Measurements from ENCODE around the gene EDIL3. TPM values are rescaled to one million over a fixed set of nuclear protein-coding genes. Genes with fewer than 3 reads are reported as not detected.

EDIL3 gene
- total RNA-seq, 1 experiment from 2014 or later = 7.2 TPM

DNA sequence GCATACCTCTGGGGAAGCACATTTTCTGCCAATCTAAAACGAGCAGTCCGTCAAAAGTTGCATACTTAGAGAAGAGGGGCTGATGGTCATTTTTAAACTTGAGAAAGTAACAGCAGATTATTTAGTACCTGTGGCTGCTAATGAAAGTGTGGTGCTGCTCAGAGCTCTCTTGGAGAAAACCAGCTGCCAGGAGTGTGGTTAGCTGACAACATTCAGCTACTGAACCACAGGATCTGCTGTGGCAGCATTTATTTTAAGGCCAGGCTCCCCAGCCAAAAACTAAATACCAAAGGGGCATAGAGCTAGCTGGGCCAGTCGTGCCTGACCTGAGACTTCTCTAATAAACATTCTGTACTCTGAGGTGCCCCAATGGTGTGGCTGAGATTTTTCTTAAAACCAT is 203.6 kb downstream of the EDIL3 start:
- no peak for DNase-seq
- H3K79me2 ChIP-seq (ENCODE audit: low read depth) = no peaks in the 10 kb centered on the region
- ChIA-PET CTCF (no interaction called here), POLR2A (ENCODE audit: unreplicated experiment) (interaction anchor here (0.7 kb wide), 1 partner anchor 1567 kb away, joined by 4 read pairs; no protein-coding TSS in a partner anchor)
- H2AFZ ChIP-seq = no peak overlapping the region
- no peaks in the 10 kb centered on the region for H4K20me1 ChIP-seq (ENCODE audit: insufficient read depth)
- H3K4me1 ChIP-seq (replicated peaks; ENCODE audit: insufficient read depth) = no peaks in the 10 kb centered on the region
- H3K9me3 ChIP-seq (ENCODE audit: insufficient read depth, low read depth) = no peaks in the 10 kb centered on the region
- BruUV-seq (replicated peaks) = no TSS peak
- TF ChIP-seq, protein P1, sequence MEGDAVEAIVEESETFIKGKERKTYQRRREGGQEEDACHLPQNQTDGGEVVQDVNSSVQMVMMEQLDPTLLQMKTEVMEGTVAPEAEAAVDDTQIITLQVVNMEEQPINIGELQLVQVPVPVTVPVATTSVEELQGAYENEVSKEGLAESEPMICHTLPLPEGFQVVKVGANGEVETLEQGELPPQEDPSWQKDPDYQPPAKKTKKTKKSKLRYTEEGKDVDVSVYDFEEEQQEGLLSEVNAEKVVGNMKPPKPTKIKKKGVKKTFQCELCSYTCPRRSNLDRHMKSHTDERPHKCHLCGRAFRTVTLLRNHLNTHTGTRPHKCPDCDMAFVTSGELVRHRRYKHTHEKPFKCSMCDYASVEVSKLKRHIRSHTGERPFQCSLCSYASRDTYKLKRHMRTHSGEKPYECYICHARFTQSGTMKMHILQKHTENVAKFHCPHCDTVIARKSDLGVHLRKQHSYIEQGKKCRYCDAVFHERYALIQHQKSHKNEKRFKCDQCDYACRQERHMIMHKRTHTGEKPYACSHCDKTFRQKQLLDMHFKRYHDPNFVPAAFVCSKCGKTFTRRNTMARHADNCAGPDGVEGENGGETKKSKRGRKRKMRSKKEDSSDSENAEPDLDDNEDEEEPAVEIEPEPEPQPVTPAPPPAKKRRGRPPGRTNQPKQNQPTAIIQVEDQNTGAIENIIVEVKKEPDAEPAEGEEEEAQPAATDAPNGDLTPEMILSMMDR (conservative IDR thresholded peaks at IDR 0.05) = no peak
- no peak for TF ChIP-seq EZH2 (IDR thresholded peaks at IDR 0.05; ENCODE audit: low read depth)
- no peaks in the 10 kb centered on the region for H3F3A ChIP-seq (ENCODE audit: insufficient read depth, low read depth)
- no peak overlapping the region for H3K27ac ChIP-seq
- no peak overlapping the region for H3K4me2 ChIP-seq
- H3K9me2 ChIP-seq (ENCODE audit: insufficient read depth) = no peaks in the 10 kb centered on the region
- intact Hi-C loops (cut with micrococcal nuclease; ENCODE audit: unreplicated experiment) = no loop called here
- H3K36me3 ChIP-seq (ENCODE audit: low read depth) = no peaks in the 10 kb centered on the region
- no peaks in the 10 kb centered on the region for H3K27me3 ChIP-seq (ENCODE audit: insufficient read depth, low read depth)
- no peak overlapping the region for H3K4me3 ChIP-seq

DNA sequence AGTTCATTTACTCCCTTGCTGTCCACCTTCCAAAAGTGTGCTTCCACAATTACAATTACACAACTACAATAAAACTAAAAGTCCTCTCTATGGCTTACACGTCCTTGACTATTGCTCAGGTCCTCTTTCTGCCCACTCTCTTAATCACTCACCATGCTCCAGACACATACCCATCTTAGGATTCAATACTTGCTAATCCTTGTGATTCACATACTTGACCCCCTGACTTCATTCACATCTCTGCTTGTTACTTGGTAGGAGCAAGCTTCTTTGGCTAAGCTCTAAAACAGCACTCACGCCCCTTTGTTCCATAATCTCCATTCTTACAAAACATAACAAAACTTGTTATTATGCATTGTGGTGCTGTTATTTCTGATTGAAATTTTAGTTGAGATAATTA is 215.8 kb downstream of the EDIL3 start:
- no peak overlapping the region for H3K4me2 ChIP-seq
- H3K27ac ChIP-seq = no peak overlapping the region
- H3K4me3 ChIP-seq = no peak overlapping the region
- no peaks in the 10 kb centered on the region for H3K36me3 ChIP-seq (ENCODE audit: low read depth)
- H2AFZ ChIP-seq = no peak overlapping the region
- intact Hi-C loops (cut with micrococcal nuclease; ENCODE audit: unreplicated experiment) = no loop called here
- POLR2A ChIA-PET (ENCODE audit: unreplicated experiment) = no interaction called here
- H3K9me3 ChIP-seq (ENCODE audit: insufficient read depth, low read depth) = no peaks in the 10 kb centered on the region
- no peaks in the 10 kb centered on the region for H3F3A ChIP-seq (ENCODE audit: insufficient read depth, low read depth)
- no peaks in the 10 kb centered on the region for H3K4me1 ChIP-seq (replicated peaks; ENCODE audit: insufficient read depth)
- no TSS peak for BruUV-seq (replicated peaks)
- no peaks in the 10 kb centered on the region for H3K79me2 ChIP-seq (ENCODE audit: low read depth)
- no peaks in the 10 kb centered on the region for H4K20me1 ChIP-seq (ENCODE audit: insufficient read depth)
- CTCF ChIA-PET = no interaction called here
- no peaks in the 10 kb centered on the region for H3K9me2 ChIP-seq (ENCODE audit: insufficient read depth)
- TF ChIP-seq, protein P1 (conservative IDR thresholded peaks at IDR 0.05) = no peak
- TF ChIP-seq EZH2 (IDR thresholded peaks at IDR 0.05; ENCODE audit: low read depth) = no peak
- H3K27me3 ChIP-seq (ENCODE audit: insufficient read depth, low read depth) = no peaks in the 10 kb centered on the region
- DNase-seq = no peak

DNA sequence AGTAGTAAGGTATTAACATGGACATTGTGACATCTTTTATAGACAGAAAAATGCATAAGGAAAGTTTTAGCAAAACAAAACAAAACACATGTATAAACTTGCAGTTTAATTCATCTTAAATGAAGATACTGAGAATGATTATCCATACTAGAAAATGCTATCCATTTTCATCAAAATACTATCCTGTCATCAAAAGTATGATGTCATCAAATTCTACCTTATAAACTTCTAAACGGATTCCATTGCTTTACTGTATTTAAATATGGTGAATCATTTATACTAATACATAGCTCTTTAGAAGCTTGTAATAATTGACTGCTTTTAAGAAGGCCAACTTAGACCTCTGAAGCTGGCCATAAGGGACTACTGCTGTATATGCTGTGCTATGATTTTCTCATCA is 221.0 kb downstream of the EDIL3 start:
- no peak overlapping the region for H3K4me2 ChIP-seq
- no peaks in the 10 kb centered on the region for H3K79me2 ChIP-seq (ENCODE audit: low read depth)
- DNase-seq = no peak
- ChIA-PET POLR2A (ENCODE audit: unreplicated experiment) (no interaction called here), CTCF (no interaction called here)
- H3K27me3 ChIP-seq (ENCODE audit: insufficient read depth, low read depth) = no peaks in the 10 kb centered on the region
- no peaks in the 10 kb centered on the region for H3F3A ChIP-seq (ENCODE audit: insufficient read depth, low read depth)
- H3K9me3 ChIP-seq (ENCODE audit: insufficient read depth, low read depth) = no peaks in the 10 kb centered on the region
- no peak overlapping the region for H3K4me3 ChIP-seq
- H3K27ac ChIP-seq = no peak overlapping the region
- no peaks in the 10 kb centered on the region for H3K9me2 ChIP-seq (ENCODE audit: insufficient read depth)
- H3K36me3 ChIP-seq (ENCODE audit: low read depth) = no peaks in the 10 kb centered on the region
- H3K4me1 ChIP-seq (replicated peaks; ENCODE audit: insufficient read depth) = no peaks in the 10 kb centered on the region
- no peak overlapping the region for H2AFZ ChIP-seq
- TF ChIP-seq, protein P1 (conservative IDR thresholded peaks at IDR 0.05) = no peak
- TF ChIP-seq EZH2 (IDR thresholded peaks at IDR 0.05; ENCODE audit: low read depth) = no peak
- no peaks in the 10 kb centered on the region for H4K20me1 ChIP-seq (ENCODE audit: insufficient read depth)
- BruUV-seq (replicated peaks) = no TSS peak
- intact Hi-C loops (cut with micrococcal nuclease; ENCODE audit: unreplicated experiment) = no loop called here
